Activated naive CD8-positive, alpha-beta T cell treated with anti-CD3 and anti-CD28 coated beads, Interleukin-2, amount 10 ng/mL, durations not matched to agents 7 days and 5 days (primary cell): Measurements from ENCODE around the gene SMARCB1. TPM values are rescaled to one million over a fixed set of nuclear protein-coding genes. Genes with fewer than 3 reads are reported as not detected.

Experiments
- ATAC-seq: fragments of 150-1000 bp; cut with Tn5 transposase; one replicate; pipeline ENCODE4 v1.10.0; 2021; ENCODE audit warnings: low read depth, moderate library complexity
- POLR2A ChIA-PET: fragments of 350-600 bp; sonication (Branson Sonifier 250); formaldehyde crosslinking; loops from one replicate; lab custom pipeline; 2021; ENCODE audit warnings: antibody characterized with exemption; lab: Charles Lee
- DNase-seq: peaks from one replicate; pipeline ENCODE4 v3.0.0; 2021
- H3K27ac Mint-ChIP-seq: one replicate; pipeline ENCODE4 v1.8.0; 2022; ENCODE audit warnings: mild to moderate bottlenecking, mixed read lengths
- H3K27me3 Mint-ChIP-seq: one replicate; pipeline ENCODE4 v1.8.0; 2022; ENCODE audit warnings: mild to moderate bottlenecking, moderate library complexity, mixed read lengths
- H3K36me3 Mint-ChIP-seq: one replicate; pipeline ENCODE4 v1.8.0; 2021; ENCODE audit warnings: mild to moderate bottlenecking, mixed read lengths
- H3K4me1 Mint-ChIP-seq: one replicate; pipeline ENCODE4 v1.8.0; 2021; ENCODE audit warnings: mixed read lengths
- H3K4me3 Mint-ChIP-seq: one replicate; pipeline ENCODE4 v1.8.0; 2022; ENCODE audit warnings: mild to moderate bottlenecking, moderate library complexity, mixed read lengths
- H3K9me3 Mint-ChIP-seq: one replicate; pipeline ENCODE4 v1.8.0; 2021; ENCODE audit warnings: mixed read lengths
- total RNA-seq, 2 experiments: library from RNA; stranded (reverse); gene quantifications; one replicate each; pipeline ENCODE4 v1.2.3, GENCODE V29; 2021

SMARCB1 gene
- total RNA-seq, 2 experiments from 2014 or later: 81.2 to 82.8 TPM

DNA sequence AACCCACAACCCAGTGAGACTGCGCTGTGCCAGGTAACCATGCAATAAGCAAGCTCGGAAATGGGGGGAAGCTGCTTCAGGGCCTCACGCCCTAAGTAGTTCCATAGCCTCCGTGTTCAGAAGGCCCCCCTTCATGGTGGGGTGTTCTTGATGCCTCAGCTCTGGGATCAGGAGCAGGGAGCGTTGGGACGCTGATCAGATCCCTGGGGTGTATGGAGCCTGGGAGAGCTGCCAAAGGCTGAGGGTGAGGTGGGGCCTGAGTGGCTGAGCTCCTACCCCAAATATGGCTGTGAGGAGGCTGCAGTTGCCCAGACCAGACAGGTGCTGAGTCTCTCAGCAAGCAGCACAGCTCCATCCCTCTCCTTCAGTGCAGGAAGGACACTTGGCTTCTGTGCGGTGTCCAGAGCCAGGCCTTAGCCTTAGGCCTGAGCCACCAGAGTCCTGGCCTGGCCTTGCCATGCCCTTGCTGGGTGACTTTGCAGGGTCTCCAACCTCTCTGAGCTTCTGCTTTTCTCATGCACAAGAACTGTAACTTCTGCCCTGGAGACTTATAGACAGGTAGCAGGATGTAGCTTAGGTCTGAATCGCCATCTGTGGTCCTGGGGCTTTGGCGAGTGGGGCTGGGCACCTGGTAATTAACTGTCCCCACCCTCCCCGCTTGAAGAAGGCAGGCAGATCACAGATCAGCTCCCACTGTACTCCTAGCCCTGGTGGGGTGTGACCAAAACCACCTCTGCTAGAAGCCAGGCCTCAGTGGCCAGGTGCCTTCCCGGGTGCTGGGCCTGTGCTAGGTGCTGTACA lies 8.8 kb upstream of the SMARCB1 start:
- POLR2A ChIA-PET: interaction anchor here (0.5 to 1.9 kb wide), 3 partner anchors 8 to 80 kb away, joined by 3 to 11 read pairs (median 3); partner anchors contain the start of genes SLC2A11 and SMARCB1
- Mint-ChIP-seq H3K36me3 (no peaks in the 10 kb centered on the region), H3K27me3 (peaks cover 11% of the 10 kb centered on the region), H3K4me3 (no peak overlapping the region), H3K9me3 (no peaks in the 10 kb centered on the region), H3K4me1 (peaks cover 5% of the 10 kb centered on the region), H3K27ac (no peak overlapping the region)
- DNase-seq (no peak), ATAC-seq (no peak)

DNA sequence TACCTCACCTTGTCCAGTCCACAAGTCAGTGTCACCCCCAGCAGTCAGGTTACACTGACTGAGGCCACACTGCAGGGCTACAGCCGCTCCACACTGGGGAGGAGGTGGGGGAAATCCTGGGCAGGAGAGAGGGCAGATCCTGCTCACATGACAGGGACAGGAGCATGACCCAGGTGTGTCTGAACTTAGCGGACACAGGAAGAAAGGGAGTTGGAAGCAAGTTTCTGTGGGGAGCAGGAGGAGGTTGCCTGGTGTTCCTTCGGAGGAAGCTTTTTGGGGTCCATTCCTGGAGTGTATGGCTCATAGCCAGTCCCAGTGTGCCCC lies 8.2 kb upstream of the SMARCB1 start:
- H3K27me3 Mint-ChIP-seq: peaks cover 6% of the 10 kb centered on the region
- H3K36me3 Mint-ChIP-seq: no peaks in the 10 kb centered on the region
- no peak overlapping the region for H3K27ac Mint-ChIP-seq
- ATAC-seq (no peak), DNase-seq (no peak)
- no peak overlapping the region for H3K4me3 Mint-ChIP-seq
- peaks cover 3% of the 10 kb centered on the region for H3K4me1 Mint-ChIP-seq
- no peaks in the 10 kb centered on the region for H3K9me3 Mint-ChIP-seq
- POLR2A ChIA-PET: interaction anchor here (1.9 kb wide), 1 partner anchor 8 kb away, joined by 11 read pairs; the partner anchor contains the start of gene SMARCB1

DNA sequence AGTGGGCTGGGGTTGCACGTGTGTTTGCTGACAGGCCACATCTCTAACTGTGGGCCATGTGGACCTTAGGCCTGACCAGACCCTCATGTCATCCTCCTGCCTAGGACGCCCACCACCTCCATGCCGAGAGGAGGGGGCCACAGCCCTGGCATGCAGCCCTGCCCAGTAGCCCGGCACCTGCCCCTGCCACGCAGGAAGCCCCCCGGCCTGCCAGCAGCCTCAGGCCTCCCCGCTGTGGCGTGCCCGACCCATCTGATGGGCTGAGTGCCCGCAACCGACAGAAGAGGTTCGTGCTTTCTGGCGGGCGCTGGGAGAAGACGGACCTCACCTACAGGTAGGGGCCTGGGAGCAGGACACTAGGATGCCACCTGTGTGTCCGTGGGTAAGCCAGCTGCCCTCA lies 7.7 kb upstream of the SMARCB1 start:
- Mint-ChIP-seq H3K4me3 (no peak overlapping the region), H3K27ac (no peak overlapping the region), H3K4me1 (peaks cover 6% of the 10 kb centered on the region), H3K27me3 (peaks cover 5% of the 10 kb centered on the region), H3K36me3 (no peaks in the 10 kb centered on the region), H3K9me3 (no peaks in the 10 kb centered on the region)
- ATAC-seq (no peak), DNase-seq (no peak)
- POLR2A ChIA-PET: no interaction called here

DNA sequence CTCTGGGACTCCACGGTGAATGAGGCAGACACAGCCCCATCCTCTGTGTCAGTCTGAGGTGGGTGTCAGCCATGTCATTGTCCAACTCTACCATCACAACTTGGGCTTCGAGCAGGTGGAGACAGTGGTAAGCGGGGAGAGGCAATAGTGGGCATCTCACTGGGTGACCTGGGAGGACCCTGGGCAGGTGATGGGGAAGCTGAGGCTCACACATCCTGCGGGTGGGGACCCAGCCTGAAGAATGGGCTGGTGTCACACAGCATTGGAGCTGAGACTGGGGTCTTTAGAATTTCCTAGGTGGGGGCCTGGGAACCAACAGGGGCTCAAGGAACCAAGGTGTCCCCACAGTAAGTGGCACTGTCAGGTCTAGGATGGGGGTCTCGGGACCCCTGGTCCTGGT lies 7.0 kb upstream of the SMARCB1 start:
- H3K9me3 Mint-ChIP-seq: no peaks in the 10 kb centered on the region
- ATAC-seq (no peak), DNase-seq (no peak)
- H3K27me3 Mint-ChIP-seq: no peaks in the 10 kb centered on the region
- no peaks in the 10 kb centered on the region for H3K36me3 Mint-ChIP-seq
- H3K4me3 Mint-ChIP-seq: no peak overlapping the region
- peaks cover 12% of the 10 kb centered on the region for H3K4me1 Mint-ChIP-seq
- H3K27ac Mint-ChIP-seq: peak overlapping the region; percentile 48
- POLR2A ChIA-PET: no interaction called here

DNA sequence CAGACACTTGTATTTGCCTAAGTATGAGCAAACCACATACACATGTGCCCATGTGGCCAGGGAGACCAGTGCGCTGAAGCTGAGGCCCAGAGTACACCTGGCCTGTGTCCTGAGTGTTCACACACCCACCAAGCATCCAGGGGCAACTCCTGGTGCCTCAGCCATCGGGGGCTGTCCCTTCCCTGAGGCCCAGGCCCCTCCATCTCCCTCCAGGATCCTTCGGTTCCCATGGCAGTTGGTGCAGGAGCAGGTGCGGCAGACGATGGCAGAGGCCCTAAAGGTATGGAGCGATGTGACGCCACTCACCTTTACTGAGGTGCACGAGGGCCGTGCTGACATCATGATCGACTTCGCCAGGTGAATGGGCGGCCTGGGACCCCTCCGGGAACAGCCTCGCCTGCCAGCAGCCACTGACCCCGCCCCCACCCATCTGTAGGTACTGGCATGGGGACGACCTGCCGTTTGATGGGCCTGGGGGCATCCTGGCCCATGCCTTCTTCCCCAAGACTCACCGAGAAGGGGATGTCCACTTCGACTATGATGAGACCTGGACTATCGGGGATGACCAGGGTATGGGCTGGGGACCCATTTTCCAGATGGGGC lies 6.5 kb upstream of the SMARCB1 start:
- Mint-ChIP-seq H3K9me3 (no peaks in the 10 kb centered on the region), H3K27me3 (no peaks in the 10 kb centered on the region), H3K4me1 (peaks cover 12% of the 10 kb centered on the region), H3K36me3 (no peaks in the 10 kb centered on the region), H3K27ac (no peak overlapping the region), H3K4me3 (no peak overlapping the region)
- POLR2A ChIA-PET: no interaction called here
- ATAC-seq: no peak
- no peak for DNase-seq

DNA sequence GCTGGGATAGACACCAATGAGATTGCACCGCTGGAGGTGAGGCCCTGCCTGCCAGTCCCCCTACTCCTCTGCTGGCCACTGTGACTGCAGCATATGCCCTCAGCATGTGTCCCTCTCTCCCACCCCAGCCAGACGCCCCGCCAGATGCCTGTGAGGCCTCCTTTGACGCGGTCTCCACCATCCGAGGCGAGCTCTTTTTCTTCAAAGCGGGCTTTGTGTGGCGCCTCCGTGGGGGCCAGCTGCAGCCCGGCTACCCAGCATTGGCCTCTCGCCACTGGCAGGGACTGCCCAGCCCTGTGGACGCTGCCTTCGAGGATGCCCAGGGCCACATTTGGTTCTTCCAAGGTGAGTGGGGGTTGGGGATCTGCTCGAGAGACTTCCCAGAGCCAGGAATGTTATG lies 5.7 kb upstream of the SMARCB1 start:
- no peak overlapping the region for H3K27ac Mint-ChIP-seq
- H3K36me3 Mint-ChIP-seq: no peaks in the 10 kb centered on the region
- ATAC-seq: no peak
- H3K4me1 Mint-ChIP-seq: peaks cover 15% of the 10 kb centered on the region
- DNase-seq: no peak
- no peaks in the 10 kb centered on the region for H3K9me3 Mint-ChIP-seq
- no peaks in the 10 kb centered on the region for H3K27me3 Mint-ChIP-seq
- POLR2A ChIA-PET: no interaction called here
- H3K4me3 Mint-ChIP-seq: no peak overlapping the region

DNA sequence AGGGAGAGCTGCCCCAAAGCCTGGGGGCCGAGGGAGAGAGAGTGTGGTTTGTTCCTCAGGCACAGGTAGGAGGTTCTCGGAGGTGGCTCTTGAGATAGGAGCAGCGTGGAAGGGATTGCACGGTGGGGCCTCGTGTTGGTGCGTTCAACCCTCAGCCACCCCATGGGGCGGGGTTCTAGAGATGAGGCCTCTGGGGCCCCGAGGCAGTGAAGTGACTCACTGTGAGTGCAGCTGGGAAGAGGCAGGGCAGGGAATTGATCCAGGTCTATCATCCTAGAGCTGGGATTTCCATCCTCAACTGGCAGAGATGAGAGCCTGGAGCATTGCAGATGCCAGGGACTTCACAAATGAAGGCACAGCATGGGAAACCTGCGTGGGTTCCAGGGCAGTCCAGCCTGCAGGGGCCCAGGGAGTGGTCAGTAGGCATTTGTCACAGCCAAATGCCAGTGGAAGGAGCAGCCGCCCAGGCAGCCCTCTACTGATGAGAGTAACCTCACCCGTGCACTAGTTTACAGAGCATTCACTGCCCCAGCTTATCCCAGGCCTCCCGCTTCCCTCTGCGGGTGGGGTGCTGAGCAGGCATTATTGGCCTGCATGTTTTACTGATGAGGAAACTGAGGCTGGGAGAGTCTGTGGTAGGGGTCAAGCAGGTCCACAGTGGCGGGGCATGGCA lies 5.1 kb upstream of the SMARCB1 start:
- DNase-seq: no peak
- ATAC-seq: no peak
- no peaks in the 10 kb centered on the region for H3K36me3 Mint-ChIP-seq
- no peaks in the 10 kb centered on the region for H3K9me3 Mint-ChIP-seq
- peaks cover 21% of the 10 kb centered on the region for H3K4me1 Mint-ChIP-seq
- POLR2A ChIA-PET: interaction anchor here (1.5 kb wide), 1 partner anchor 113 kb away, joined by 4 read pairs; the partner anchor contains the start of gene MIF
- H3K27me3 Mint-ChIP-seq: no peaks in the 10 kb centered on the region
- H3K27ac Mint-ChIP-seq: no peak overlapping the region
- no peak overlapping the region for H3K4me3 Mint-ChIP-seq

DNA sequence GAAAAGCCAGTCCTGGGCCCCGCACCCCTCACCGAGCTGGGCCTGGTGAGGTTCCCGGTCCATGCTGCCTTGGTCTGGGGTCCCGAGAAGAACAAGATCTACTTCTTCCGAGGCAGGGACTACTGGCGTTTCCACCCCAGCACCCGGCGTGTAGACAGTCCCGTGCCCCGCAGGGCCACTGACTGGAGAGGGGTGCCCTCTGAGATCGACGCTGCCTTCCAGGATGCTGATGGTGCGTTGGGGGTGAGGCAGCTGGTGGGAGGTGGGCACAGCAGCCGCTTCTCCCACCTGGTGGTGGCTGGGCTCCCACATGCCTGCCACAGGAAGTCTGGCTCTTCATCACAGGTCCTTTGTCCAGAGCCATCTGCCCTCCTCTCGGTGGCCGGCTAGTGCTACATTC lies 4.5 kb upstream of the SMARCB1 start:
- no peak overlapping the region for H3K4me3 Mint-ChIP-seq
- H3K36me3 Mint-ChIP-seq: no peaks in the 10 kb centered on the region
- no peak for DNase-seq
- H3K27me3 Mint-ChIP-seq: no peaks in the 10 kb centered on the region
- POLR2A ChIA-PET: interaction anchor here (1.5 kb wide), 1 partner anchor 112 kb away, joined by 4 read pairs; the partner anchor contains the start of gene MIF
- ATAC-seq: no peak
- H3K9me3 Mint-ChIP-seq: no peaks in the 10 kb centered on the region
- H3K27ac Mint-ChIP-seq: peak overlapping the region; percentile 38
- peaks cover 22% of the 10 kb centered on the region for H3K4me1 Mint-ChIP-seq

DNA sequence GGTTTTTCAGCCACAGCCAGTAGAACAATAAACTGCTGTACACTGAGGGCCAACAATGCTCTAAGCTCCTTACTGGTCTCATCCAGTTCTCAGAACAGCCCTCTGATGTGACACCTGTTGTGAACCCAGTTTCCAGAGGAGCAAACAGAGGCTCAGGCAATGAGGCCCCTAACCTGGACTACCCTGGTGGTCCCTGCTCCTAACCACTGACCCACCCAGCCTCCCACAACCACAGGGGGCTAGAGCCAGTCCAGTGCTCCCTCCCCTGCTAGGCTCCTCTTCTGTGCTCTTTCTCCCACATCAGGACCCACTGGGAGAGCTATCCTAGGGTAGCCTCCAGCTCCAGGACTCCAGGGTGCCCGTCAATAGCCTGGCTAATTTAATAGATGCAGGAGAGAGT lies 4.1 kb upstream of the SMARCB1 start:
- H3K4me3 Mint-ChIP-seq: no peak overlapping the region
- H3K36me3 Mint-ChIP-seq: no peaks in the 10 kb centered on the region
- no peaks in the 10 kb centered on the region for H3K9me3 Mint-ChIP-seq
- H3K4me1 Mint-ChIP-seq: peaks cover 24% of the 10 kb centered on the region
- no peaks in the 10 kb centered on the region for H3K27me3 Mint-ChIP-seq
- DNase-seq (no peak), ATAC-seq (no peak)
- POLR2A ChIA-PET: interaction anchor here (0.6 to 1.5 kb wide), 2 partner anchors 12 to 112 kb away, joined by 3 to 4 read pairs; partner anchors contain the start of gene MIF
- peak overlapping the region; percentile 38 for H3K27ac Mint-ChIP-seq

DNA sequence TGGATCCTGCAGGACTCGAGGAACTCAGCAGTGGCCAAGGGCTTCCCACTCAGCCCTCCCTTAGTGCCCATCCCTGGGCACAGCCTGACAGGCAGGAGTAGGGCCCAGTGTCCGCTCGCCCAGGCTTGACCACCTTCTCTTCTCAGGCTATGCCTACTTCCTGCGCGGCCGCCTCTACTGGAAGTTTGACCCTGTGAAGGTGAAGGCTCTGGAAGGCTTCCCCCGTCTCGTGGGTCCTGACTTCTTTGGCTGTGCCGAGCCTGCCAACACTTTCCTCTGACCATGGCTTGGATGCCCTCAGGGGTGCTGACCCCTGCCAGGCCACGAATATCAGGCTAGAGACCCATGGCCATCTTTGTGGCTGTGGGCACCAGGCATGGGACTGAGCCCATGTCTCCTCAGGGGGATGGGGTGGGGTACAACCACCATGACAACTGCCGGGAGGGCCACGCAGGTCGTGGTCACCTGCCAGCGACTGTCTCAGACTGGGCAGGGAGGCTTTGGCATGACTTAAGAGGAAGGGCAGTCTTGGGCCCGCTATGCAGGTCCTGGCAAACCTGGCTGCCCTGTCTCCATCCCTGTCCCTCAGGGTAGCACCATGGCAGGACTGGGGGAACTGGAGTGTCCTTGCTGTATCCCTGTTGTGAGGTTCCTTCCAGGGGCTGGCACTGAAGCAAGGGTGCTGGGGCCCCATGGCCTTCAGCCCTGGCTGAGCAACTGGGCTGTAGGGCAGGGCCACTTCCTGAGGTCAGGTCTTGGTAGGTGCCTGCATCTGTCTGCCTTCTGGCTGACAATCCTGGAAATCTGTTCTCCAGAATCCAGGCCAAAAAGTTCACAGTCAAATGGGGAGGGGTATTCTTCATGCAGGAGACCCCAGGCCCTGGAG lies 3.3 kb upstream of the SMARCB1 start:
- Mint-ChIP-seq H3K36me3 (no peaks in the 10 kb centered on the region), H3K4me3 (no peak overlapping the region), H3K9me3 (no peaks in the 10 kb centered on the region), H3K27ac (no peak overlapping the region), H3K4me1 (peaks cover 31% of the 10 kb centered on the region), H3K27me3 (no peaks in the 10 kb centered on the region)
- ATAC-seq (no peak), DNase-seq (no peak)
- POLR2A ChIA-PET: interaction anchor here (0.6 kb wide), 1 partner anchor 13 kb away, joined by 3 read pairs; no protein-coding TSS in a partner anchor

DNA sequence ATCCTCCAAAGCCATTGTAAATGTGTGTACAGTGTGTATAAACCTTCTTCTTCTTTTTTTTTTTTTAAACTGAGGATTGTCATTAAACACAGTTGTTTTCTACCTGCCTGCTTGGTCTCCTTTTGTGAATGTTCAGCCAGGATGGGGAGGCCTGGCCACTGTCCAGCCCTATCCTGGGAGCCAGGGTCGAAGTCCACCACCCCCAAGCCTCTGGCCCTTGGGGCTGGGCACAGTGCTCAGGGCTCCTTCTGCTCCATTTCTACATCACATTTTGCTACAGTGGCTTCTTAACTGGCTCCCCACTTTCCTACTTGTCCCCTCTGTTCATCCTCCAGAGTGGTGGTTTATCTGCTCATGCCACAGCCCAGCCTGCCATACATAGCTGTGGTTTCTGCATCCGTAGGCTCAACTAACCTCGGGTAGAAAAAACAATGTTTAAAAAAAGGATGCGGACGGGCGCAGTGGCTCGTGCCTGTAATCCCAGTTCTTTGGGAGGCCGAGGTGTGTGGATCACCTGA lies 2.5 kb upstream of the SMARCB1 start:
- POLR2A ChIA-PET: interaction anchor here (0.6 to 1.5 kb wide), 2 partner anchors 13 to 16 kb away, joined by 3 to 4 read pairs; partner anchors contain the start of gene CHCHD10
- Mint-ChIP-seq H3K27ac (peak overlapping the region; percentile 69), H3K9me3 (no peaks in the 10 kb centered on the region), H3K4me3 (peak overlapping the region; percentile 56), H3K27me3 (no peaks in the 10 kb centered on the region), H3K4me1 (peaks cover 34% of the 10 kb centered on the region), H3K36me3 (peaks cover under 1% of the 10 kb centered on the region)
- no peak for DNase-seq
- ATAC-seq: no peak

DNA sequence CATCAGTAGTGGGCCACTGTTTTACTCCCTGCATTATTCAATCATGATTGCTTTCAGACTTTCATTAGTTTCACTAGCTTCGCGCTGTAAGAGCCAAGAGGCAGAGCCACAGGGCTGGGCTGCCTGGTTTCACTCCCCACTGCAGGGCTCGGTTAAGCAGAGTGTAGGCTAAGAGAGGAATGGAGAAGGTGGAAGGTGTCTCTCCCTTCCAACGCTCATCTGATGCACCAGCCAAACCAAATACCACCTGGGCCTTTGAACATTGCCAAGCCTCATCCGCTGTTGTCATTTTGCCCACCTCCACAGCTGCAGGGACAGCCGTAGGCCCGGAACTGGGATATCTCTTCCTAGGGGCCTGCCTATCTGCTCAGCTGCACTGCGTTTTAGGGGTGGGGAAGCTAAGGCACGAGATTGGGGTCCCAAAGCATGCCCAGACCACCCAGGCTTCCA lies 480 bp upstream of the SMARCB1 start:
- Mint-ChIP-seq H3K4me3 (peak overlapping the region; percentile 92), H3K27me3 (no peaks in the 10 kb centered on the region), H3K27ac (peak overlapping the region; percentile 99), H3K9me3 (no peaks in the 10 kb centered on the region), H3K4me1 (peaks cover 41% of the 10 kb centered on the region), H3K36me3 (peaks cover 7% of the 10 kb centered on the region)
- POLR2A ChIA-PET: interaction anchor here (0.8 to 3.0 kb wide), 12 partner anchors 9 to 108 kb away, joined by 3 to 18 read pairs (median 6); partner anchors contain the start of genes C22orf15, MIF, MMP11 and SLC2A11
- ATAC-seq (peak; percentile 28), DNase-seq (no peak)
